Stimulated activated CD8-positive, alpha-beta memory T cell treated with anti-CD3 and anti-CD28 coated beads, Interleukin-12 subunit alpha, Interleukin-12 subunit beta, amount 100 ng/mL, for 4 hours (primary cell): ENCODE measurements around the gene LRRC25.
A peak's percentile ranks its signal among the peaks of the same experiment; 100 is the strongest.
"Not testable (repeated sequence)": the region's sequence is repeated elsewhere in the genome, so short reads cannot be mapped to it uniquely, and the experiment has no call there.

Experiments
- DNase-seq: peaks from one replicate; pipeline ENCODE4 v3.0.0-alpha.2; 2020; ENCODE audit warnings: low read depth

LRRC25 gene

GRCh38 chr19:18379803-18380747, 17.3 kb downstream of the LRRC25 start:
- DNase-seq = no peak

GRCh38 chr19:18377026-18377425, 20.4 kb downstream of the LRRC25 start:
- DNase-seq = no peak

GRCh38 chr19:18373892-18374629, 23.4 kb downstream of the LRRC25 start:
- peak; percentile 52 for DNase-seq

- no peak for DNase-seq
Measured at GRCh38 chr19:18373407-18373891, 24.0 kb downstream of the LRRC25 start.

- DNase-seq = no peak
Measured at GRCh38 chr19:18368504-18369222, 28.8 kb downstream of the LRRC25 start.

GRCh38 chr19:18366021-18366435, 31.4 kb downstream of the LRRC25 start:
- no peak for DNase-seq

GRCh38 chr19:18364826-18365528, 32.4 kb downstream of the LRRC25 start:
- DNase-seq = no peak

- DNase-seq = not testable (repeated sequence)
Measured at GRCh38 chr19:18364277-18364825, 33.1 kb downstream of the LRRC25 start.

GRCh38 chr19:18363787-18364186, 33.6 kb downstream of the LRRC25 start:
- no peak for DNase-seq

GRCh38 chr19:18362934-18363542, 34.4 kb downstream of the LRRC25 start:
- DNase-seq = no peak

GRCh38 chr19:18361646-18362045, 35.8 kb downstream of the LRRC25 start:
- no peak for DNase-seq

GRCh38 chr19:18357041-18357440, 40.4 kb downstream of the LRRC25 start:
- DNase-seq = no peak

GRCh38 chr19:18354743-18355142, 42.7 kb downstream of the LRRC25 start:
- DNase-seq = not testable (repeated sequence)

GRCh38 chr19:18353378-18354005, 43.9 kb downstream of the LRRC25 start:
- DNase-seq = no peak

GRCh38 chr19:18351544-18351943, 45.9 kb downstream of the LRRC25 start:
- no peak for DNase-seq

GRCh38 chr19:18350490-18350889, 46.9 kb downstream of the LRRC25 start:
- DNase-seq = no peak

- DNase-seq = no peak
Measured at GRCh38 chr19:18349524-18350128, 47.8 kb downstream of the LRRC25 start.

- DNase-seq = not testable (repeated sequence)
Measured at GRCh38 chr19:18348818-18349339, 48.5 kb downstream of the LRRC25 start.

- no peak for DNase-seq
Measured at GRCh38 chr19:18348171-18348570, 49.3 kb downstream of the LRRC25 start.

GRCh38 chr19:18346091-18346490, 51.3 kb downstream of the LRRC25 start:
- DNase-seq = no peak
